ENCODE measurements around the gene TTC7B. TPM values are rescaled to one million over a fixed set of nuclear protein-coding genes. Genes with fewer than 3 reads are reported as not detected.

The TTC7B gene
- total and polyA plus RNA-seq, 2 of the 8 experiments (the other 6 are each of a cell fraction or from before 2014, with no cell fraction given): 23.7 to 34.0 TPM

- POLR2A ChIA-PET (ENCODE audit: partially characterized antibody): no interaction called here
- Histone ChIP-seq H3K27me3 (replicated peaks in 1 of 4; ENCODE audit: control insufficient read depth in 3 of 4, extremely low read depth in 1 of 4, insufficient read depth in 3 of 4, low read length in 3 of 4) (no peaks in the 10 kb centered on the region), H4K5ac (ENCODE audit: insufficient read length, low read depth, low read length) (no peak overlapping the region), H2BK120ac (replicated peaks; ENCODE audit: low read depth, low read length) (no peak overlapping the region), H4K20me1 (replicated peaks in 1 of 2; ENCODE audit: control insufficient read depth in 1 of 2, insufficient read depth in 2 of 2, low read length in 2 of 2) (no peaks in the 10 kb centered on the region), H4K91ac (replicated peaks; ENCODE audit: insufficient read length, low read length) (no peak overlapping the region), H3K18ac (ENCODE audit: extremely low read depth, low read length) (no peak overlapping the region), H2BK20ac (ENCODE audit: low read length) (no peak overlapping the region), H3K4me1 (replicated peaks in 1 of 4; ENCODE audit: control insufficient read depth in 3 of 4, insufficient read depth in 4 of 4, low read length in 3 of 4) (peaks cover 0 to 7% (median 5%) of the 10 kb centered on the region in 4 experiments; a peak in 5 of 7 replicates), H3K4me2 (ENCODE audit: insufficient read depth in 1 of 2, low read depth in 2 of 2, low read length in 2 of 2) (no peak overlapping the region), H2BK15ac (ENCODE audit: low read length) (no peak overlapping the region; the same call in 1 of the 2 replicates), H3K23ac (ENCODE audit: insufficient read length) (no peak overlapping the region), H2BK5ac (ENCODE audit: low read depth, low read length) (no peak overlapping the region), H3K4ac (replicated peaks; ENCODE audit: insufficient read length, low read depth, low read length) (no peak overlapping the region), H3K14ac (ENCODE audit: insufficient read length) (no peak overlapping the region), H3K27ac (ENCODE audit: low read depth, low read length) (no peak overlapping the region), H3K4me3 (ENCODE audit: extremely low read depth in 1 of 4, insufficient read depth in 2 of 4, low read depth in 3 of 4, low read length in 4 of 4) (no peak overlapping the region), H3K9ac (replicated peaks in 1 of 4; ENCODE audit: extremely low read depth in 1 of 4, low read depth in 3 of 4, low read length in 3 of 4) (no peak overlapping the region), H3K79me1 (ENCODE audit: low read depth, low read length) (no peaks in the 10 kb centered on the region), H3K56ac (replicated peaks; ENCODE audit: insufficient read length, low read depth, low read length) (no peak overlapping the region), H3K9me3 (ENCODE audit: insufficient read depth in 2 of 2, low read depth in 1 of 2, low read length in 1 of 2) (no peaks in the 10 kb centered on the region), H2BK12ac (ENCODE audit: low read depth, low read length) (no peak overlapping the region), H3K79me2 (ENCODE audit: control insufficient read depth in 1 of 2, insufficient read depth in 2 of 2, low read length in 2 of 2) (no peaks in the 10 kb centered on the region), H2AK5ac (ENCODE audit: low read depth, low read length) (no peak overlapping the region), H3K36me3 (ENCODE audit: control insufficient read depth in 2 of 4, insufficient read depth in 4 of 4, low read length in 3 of 4) (no peaks in the 10 kb centered on the region), H3K23me2 (ENCODE audit: low read depth, low read length) (no peaks in the 10 kb centered on the region), H2AFZ (ENCODE audit: low read length) (no peak overlapping the region), H4K8ac (ENCODE audit: extremely low read depth, insufficient read depth, low read length) (no peak overlapping the region)
- FAIRE-seq (no peak), DNase-seq (ENCODE audit: low read depth in 1 of 2, low spot score in 2 of 2) (no peak)
- TF ChIP-seq CHD1 (IDR thresholded peaks at IDR 0.05; ENCODE audit: low read depth, low read length) (no peak), KDM1A (IDR thresholded peaks at IDR 0.05; ENCODE audit: borderline replicate concordance, low read length) (no peak), ZNF274 (IDR thresholded peaks at IDR 0.05; ENCODE audit: borderline replicate concordance, extremely low read depth, low read length) (no peak), RFX5 (IDR thresholded peaks at IDR 0.05; ENCODE audit: borderline replicate concordance, low read depth, low read length) (no peak)
- CTCF ChIA-PET (ENCODE audit: partially characterized antibody): interaction anchor here (2.1 kb wide), 1 partner anchor 13 kb away, joined by 5 read pairs; no protein-coding TSS in a partner anchor
- WGBS, 2 experiments (ENCODE audit: extremely low coverage in 1 of 2, insufficient coverage in 1 of 2, insufficient read length in 1 of 2, insufficient replicate concordance in 2 of 2, low coverage in 1 of 2, low lambda C conversion rate in 2 of 2, missing lambda C conversion rate in 1 of 2): 83% methylated on average over 12 of the region's 12 CpGs; no CpG with 5 or more reads in 1 of the 2 experiments
Observed at GRCh38 chr14:90630171-90630806, 185.9 kb downstream of the TTC7B start.
